SHP77 treated with DMSO at 0.1 percent for 48 hours (cell line): Measurements from ENCODE around the gene PPARA.
"Not testable (repeated sequence)": the region's sequence is repeated elsewhere in the genome, so short reads cannot be mapped to it uniquely, and the experiment has no call there.

Experiments
- DNase-seq: peaks from one replicate; lab custom pipeline; 2025; lab: John Stamatoyannopoulos, UW

Gene PPARA

GRCh38 chr22:46126853-46127385 lies 23.4 kb upstream of the PPARA start:
- no peak for DNase-seq

- DNase-seq, result no peak
These were observed 22.8 kb upstream of the PPARA start for GRCh38 chr22:46127556-46127955.

GRCh38 chr22:46128606-46129005 lies 21.7 kb upstream of the PPARA start:
- DNase-seq, result no peak

DNA sequence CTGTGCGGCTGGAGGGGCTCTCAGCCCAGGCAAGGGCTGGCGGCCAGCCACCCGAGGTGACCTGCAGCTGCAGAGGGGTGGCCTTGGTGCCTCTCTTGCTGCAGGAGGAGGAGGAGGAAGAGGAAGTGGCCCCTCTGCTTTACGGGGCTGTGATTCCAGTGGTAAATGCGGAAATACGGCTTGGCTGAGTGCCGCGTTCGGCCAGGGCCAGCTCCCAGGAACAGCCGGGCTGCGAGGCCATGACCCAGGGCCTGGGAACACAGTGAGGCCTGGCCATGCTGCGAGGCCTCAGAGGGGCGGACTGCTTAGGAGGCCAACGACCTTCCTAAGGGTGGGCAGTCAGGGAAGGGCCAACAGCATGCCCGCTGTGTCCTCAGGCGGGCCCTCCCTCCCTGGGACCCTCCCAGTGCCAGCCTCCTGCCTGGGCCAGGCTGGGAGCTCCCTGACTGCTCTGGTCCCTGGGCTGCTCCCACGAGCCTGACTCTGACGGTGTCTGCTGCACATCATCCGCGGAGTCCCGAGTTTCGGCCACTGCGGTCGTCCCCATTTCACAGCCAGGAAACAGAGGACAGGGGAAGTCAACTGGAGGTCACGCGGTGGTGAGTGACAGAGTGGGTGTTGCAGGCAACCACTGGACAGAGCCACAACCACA lies 20.8 kb upstream of the PPARA start:
- DNase-seq, result no peak

GRCh38 chr22:46131151-46131587 lies 19.2 kb upstream of the PPARA start:
- no peak for DNase-seq

GRCh38 chr22:46132193-46132829 lies 18.0 kb upstream of the PPARA start:
- DNase-seq, result not testable (repeated sequence)

DNA sequence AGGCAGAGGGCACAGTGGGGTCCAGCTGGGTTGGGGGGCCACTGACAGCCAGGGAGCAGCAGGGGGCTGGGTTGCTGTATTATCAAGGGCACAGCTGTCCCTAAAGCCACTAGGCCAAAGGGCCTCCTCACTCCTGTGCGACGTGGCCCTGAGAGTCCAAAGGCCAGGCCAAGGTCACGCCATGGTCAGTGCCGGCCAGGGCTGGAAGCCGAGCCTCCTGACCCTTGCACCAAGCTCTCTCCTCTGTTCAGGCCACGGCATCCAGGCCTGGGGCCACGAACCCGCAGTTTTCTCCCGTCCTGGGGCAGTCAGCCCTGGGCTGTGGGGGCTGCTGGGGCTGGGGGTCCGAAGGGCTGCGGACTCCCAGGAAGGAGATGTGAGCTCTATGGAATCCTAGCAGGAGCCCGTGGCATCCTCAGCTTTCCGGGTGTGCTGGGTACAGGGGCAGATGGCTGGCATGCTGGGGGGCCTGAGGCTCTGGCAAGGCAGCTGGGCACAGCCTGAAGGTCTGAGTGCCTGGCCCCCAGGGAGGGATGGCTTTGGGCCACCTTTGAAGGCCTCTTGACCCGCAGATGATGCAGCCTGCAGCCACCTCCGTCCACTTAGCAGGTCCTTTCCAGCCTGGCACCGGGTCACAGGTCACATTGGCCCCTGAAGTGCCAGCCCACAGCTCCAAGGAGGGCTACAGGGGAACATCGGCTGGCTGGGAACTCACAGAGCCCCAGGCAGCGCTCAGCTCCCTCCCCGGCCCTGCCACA lies 17.3 kb upstream of the PPARA start:
- DNase-seq, result no peak

DNA sequence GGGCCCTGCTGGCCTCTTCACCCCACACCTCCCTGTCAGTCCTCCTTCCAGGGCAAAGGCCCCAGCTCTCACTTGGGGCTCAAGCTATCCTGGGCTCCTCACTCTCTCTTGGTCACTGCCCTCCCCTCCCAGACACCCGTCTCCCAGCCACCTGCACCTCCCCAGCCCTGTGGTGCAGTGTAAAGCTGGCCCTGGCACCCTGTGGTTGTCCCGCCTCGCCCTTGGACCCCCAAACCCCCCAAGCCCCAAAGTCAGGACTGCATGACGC lies 16.8 kb upstream of the PPARA start:
- DNase-seq, result no peak

DNA sequence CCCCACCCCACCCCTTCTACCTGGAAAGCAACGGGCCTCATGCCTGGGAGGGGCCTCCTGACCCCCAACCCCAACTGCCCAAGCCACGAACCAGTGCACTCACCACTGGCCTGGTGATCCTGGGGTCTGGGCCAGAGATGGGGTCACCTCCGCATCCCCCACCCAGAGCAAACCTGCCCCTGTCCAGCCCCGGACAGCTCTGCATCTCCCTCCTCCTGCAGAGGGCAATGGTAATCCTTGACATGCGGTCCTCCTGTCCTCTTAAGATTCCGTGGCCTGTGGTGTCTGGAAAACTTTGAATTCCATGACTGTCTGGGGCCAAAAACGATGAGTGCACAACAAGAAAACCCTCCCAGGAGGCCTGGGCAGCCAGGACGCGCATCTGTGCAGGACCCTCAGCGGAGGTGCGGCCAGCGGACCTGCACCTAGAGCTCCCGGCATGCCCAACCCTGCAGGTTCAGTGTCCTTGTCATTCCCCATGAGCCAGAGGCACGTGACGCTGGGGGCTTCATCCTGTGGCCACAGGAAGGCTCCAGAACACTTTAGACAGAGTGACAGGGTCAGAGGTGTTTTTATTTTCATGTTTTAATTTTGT lies 16.1 kb upstream of the PPARA start:
- no peak for DNase-seq

DNA sequence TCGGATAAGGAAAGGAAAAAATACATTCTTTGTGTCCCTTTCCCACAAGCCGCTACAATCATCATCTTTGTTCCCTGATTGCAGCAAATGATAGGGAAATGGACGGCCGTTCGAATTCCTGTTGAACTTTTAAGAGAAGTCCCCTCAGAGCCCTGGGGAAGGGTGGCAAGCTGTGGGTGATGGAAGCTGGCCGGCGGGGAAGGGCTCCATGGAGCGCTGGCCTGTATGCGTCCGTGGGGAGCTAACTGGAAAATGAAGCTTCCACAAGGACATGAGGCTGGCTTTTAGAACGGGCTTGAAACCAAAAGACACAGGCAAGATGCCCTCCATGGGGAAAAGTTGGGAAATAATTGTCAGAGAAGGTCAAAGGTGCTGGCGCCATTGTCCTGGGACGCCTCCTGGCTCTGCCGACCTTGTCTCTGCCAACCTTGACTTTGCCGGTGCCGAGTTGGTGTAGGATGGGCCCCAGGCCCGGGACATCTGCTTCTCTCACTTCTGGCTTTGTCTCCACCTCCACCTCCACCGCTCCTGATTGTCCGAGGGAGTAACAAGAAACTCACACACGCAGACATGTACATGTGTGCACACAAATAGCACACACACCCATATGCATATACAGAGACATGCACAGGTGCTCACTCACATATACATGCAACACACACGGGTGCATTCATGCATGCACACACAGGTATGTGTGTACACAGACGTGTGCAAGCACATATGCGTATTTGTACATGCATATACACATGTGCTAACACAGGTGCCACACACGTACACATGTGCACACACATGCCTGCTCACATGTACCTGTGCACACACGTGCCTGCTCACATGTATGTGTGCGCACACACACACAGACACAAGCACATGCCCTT lies 14.5 kb upstream of the PPARA start:
- DNase-seq, result no peak

- no peak for DNase-seq
These were observed 13.7 kb upstream of the PPARA start for GRCh38 chr22:46136486-46137217.

DNA sequence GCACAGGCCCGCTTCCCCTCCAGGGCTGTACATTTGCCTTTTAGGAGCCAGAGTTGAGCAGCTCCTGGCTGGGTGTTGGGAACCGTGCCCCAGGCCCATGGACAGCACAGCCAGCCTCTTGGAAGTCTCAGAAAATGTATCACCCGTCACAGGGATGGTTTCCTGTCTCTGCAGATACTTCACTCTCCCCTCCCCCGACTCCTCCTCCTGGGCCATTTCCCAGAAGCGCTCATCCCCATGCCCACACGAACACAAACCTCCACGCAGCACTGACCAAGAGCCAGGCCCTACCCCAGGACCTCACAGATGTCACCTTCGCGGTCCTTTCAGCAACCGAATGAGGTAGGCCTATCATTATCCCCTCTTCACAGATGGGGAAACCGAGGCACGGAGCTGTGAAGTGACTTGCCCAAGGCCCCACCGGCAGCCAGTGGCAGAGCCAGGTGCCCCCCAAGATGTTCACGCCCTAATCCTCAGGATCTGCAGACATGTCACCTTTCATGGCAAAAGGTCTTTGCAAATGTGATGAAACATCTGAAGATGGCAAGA lies 13.0 kb upstream of the PPARA start:
- no peak for DNase-seq

- no peak for DNase-seq
These were observed 12.1 kb upstream of the PPARA start for GRCh38 chr22:46138058-46138797.

DNA sequence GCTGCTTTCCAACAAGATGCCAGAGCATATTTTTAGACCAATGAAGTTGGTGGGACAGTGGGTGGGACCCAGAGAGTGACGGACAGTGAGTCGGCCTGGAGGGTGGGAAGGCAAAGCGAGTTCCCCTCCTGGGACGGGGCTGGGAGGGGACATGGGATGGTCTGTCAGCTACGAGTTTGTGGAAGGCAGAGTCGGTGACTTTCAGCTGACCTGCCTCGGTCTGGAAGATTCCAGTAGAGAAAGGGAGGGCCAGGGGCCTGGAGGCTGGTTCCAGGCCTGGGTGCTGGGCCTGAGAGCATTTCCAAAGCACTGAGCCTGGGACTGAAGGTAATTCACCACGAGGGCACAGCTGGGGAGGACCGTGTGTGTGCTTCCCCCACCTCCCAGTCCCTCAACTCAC lies 10.9 kb upstream of the PPARA start:
- not testable (repeated sequence) for DNase-seq

- DNase-seq, result no peak
These were observed 10.4 kb upstream of the PPARA start for GRCh38 chr22:46139895-46140350.

DNA sequence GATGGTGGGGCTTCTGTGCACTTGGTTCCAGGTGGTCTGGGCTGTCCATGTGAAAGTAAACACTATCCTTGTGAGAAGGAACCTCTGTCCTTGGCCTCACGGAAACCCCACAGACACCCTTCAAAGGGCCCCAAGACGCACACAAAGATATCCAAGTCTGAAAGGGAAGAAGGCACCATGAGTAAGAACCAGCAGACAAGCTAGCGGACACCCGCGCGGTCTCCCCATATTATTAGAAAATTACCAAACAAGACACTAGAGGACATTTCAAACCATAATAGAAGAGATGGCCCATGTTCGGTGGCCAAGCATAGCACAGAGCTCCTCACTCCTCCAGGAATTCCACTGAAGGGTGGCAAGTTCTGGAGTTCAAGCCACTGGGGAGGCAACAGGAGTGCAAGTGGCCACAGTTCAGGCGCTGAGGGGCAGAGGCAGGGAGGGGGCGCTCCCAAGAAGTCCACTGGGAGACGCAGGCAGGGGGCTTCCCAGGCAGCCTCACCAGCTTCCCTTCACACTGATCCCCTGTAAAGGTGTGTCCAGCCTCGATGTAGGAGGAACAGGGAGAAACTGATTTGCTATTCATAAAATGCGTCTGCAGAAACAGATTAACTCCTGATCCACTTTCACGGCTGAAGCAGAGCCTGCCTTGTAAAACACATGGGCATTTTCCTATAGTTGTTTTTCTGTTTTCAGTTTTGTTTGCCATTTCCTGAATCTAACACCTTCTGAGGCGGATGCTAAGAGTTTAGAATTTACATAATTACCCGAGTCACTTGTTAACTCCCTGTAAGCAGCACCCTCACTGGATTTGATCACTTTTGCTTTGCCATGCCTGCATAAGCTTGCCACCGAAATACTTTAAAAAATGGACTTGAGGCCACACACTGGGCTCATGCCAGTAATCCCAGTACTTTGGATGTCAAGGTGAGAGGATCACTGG lies 9.1 kb upstream of the PPARA start:
- DNase-seq, result no peak

GRCh38 chr22:46142548-46143490 lies 7.5 kb upstream of the PPARA start:
- DNase-seq, result no peak
